ENCODE results near the gene SIGLEC12. TPM values are rescaled to one million over a fixed set of nuclear protein-coding genes. Genes with fewer than 3 reads are reported as not detected.
A peak's percentile ranks its signal among the peaks of the same experiment; 100 is the strongest.

The SIGLEC12 gene
- total RNA-seq, 1 experiment from 2014 or later: not detected

DNA sequence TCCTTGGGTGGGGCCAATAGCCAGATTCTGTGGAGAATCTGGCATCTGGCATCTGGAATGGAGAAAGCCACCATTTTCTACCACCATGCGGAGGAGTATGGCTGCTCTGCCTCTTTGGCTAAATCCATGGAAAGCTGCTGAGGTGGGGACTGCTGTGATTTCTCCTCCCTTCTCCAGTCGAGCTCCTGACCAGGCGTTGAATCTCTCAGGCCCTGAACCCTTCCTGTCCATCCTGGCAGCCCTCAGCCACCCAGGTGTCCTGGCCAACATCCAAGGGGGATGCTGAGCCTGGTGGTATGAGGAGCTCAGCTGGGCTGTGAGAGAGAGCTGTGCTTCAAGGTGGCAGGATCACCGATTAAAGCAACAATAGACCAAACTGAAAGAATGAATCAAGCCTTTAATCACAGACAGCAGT is 47.3 kb upstream of the SIGLEC12 start:
- Mint-ChIP-seq H3K36me3 (ENCODE audit: insufficient read depth, unreplicated experiment) (no peaks in the 10 kb centered on the region), H3K4me3 (ENCODE audit: unreplicated experiment) (no peak overlapping the region), H3K9me3 (ENCODE audit: unreplicated experiment) (no peaks in the 10 kb centered on the region), H3K27me3 (ENCODE audit: insufficient read depth, unreplicated experiment) (no peaks in the 10 kb centered on the region), H3K27ac (ENCODE audit: unreplicated experiment) (no peak overlapping the region), H3K4me1 (ENCODE audit: low read depth, unreplicated experiment) (peaks cover 29% of the 10 kb centered on the region)
- peaks cover 29% of the 10 kb centered on the region for H3K4me1 ChIP-seq
- no TSS peak for BruUV-seq (replicated peaks)
- no peaks in the 10 kb centered on the region for H3K27me3 ChIP-seq (replicated peaks; ENCODE audit: control insufficient read depth, insufficient read depth, low read length)
- no peaks in the 10 kb centered on the region for H3K36me3 ChIP-seq (ENCODE audit: control insufficient read depth, insufficient read depth, low read length)
- no peak overlapping the region for H3K4me3 ChIP-seq (ENCODE audit: low read depth, low read length)
- ChIA-PET CTCF (no interaction called here), POLR2A (no interaction called here)
- no peak for DNase-seq
- H3K9me3 ChIP-seq: peaks cover 5% of the 10 kb centered on the region; the same call in 1 of the 2 replicates
- intact Hi-C loops (cut with micrococcal nuclease; ENCODE audit: unreplicated experiment): no loop called here
- TF ChIP-seq, protein P1, sequence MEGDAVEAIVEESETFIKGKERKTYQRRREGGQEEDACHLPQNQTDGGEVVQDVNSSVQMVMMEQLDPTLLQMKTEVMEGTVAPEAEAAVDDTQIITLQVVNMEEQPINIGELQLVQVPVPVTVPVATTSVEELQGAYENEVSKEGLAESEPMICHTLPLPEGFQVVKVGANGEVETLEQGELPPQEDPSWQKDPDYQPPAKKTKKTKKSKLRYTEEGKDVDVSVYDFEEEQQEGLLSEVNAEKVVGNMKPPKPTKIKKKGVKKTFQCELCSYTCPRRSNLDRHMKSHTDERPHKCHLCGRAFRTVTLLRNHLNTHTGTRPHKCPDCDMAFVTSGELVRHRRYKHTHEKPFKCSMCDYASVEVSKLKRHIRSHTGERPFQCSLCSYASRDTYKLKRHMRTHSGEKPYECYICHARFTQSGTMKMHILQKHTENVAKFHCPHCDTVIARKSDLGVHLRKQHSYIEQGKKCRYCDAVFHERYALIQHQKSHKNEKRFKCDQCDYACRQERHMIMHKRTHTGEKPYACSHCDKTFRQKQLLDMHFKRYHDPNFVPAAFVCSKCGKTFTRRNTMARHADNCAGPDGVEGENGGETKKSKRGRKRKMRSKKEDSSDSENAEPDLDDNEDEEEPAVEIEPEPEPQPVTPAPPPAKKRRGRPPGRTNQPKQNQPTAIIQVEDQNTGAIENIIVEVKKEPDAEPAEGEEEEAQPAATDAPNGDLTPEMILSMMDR (IDR thresholded peaks at IDR 0.05; ENCODE audit: insufficient read depth in 1 of 2, low read depth in 1 of 2, low read length in 1 of 2, severe bottlenecking in 1 of 2, unreplicated experiment in 1 of 2): no peak

- ChIA-PET CTCF (no interaction called here), POLR2A (no interaction called here)
- Histone ChIP-seq H3K4me3 (ENCODE audit: low read depth, low read length) (no peak overlapping the region), H3K9me3 (no peaks in the 10 kb centered on the region), H3K36me3 (ENCODE audit: control insufficient read depth, insufficient read depth, low read length) (no peaks in the 10 kb centered on the region), H3K4me1 (peaks cover 29% of the 10 kb centered on the region), H3K27me3 (replicated peaks; ENCODE audit: control insufficient read depth, insufficient read depth, low read length) (no peaks in the 10 kb centered on the region)
- TF ChIP-seq, protein P1 (IDR thresholded peaks at IDR 0.05; ENCODE audit: insufficient read depth in 1 of 2, low read depth in 1 of 2, low read length in 1 of 2, severe bottlenecking in 1 of 2, unreplicated experiment in 1 of 2): no peak
- peak overlapping the region; percentile 54 for H3K27ac Mint-ChIP-seq (ENCODE audit: unreplicated experiment)
- no TSS peak for BruUV-seq (replicated peaks)
- H3K27me3 Mint-ChIP-seq (ENCODE audit: insufficient read depth, unreplicated experiment): no peaks in the 10 kb centered on the region
- DNase-seq: no peak
- no peaks in the 10 kb centered on the region for H3K9me3 Mint-ChIP-seq (ENCODE audit: unreplicated experiment)
- intact Hi-C loops (cut with micrococcal nuclease; ENCODE audit: unreplicated experiment): no loop called here
- peaks cover 29% of the 10 kb centered on the region for H3K4me1 Mint-ChIP-seq (ENCODE audit: low read depth, unreplicated experiment)
- H3K36me3 Mint-ChIP-seq (ENCODE audit: insufficient read depth, unreplicated experiment): no peaks in the 10 kb centered on the region
- no peak overlapping the region for H3K4me3 Mint-ChIP-seq (ENCODE audit: unreplicated experiment)
Measured at GRCh38 chr19:51548213-51548651, 46.6 kb upstream of the SIGLEC12 start.

DNA sequence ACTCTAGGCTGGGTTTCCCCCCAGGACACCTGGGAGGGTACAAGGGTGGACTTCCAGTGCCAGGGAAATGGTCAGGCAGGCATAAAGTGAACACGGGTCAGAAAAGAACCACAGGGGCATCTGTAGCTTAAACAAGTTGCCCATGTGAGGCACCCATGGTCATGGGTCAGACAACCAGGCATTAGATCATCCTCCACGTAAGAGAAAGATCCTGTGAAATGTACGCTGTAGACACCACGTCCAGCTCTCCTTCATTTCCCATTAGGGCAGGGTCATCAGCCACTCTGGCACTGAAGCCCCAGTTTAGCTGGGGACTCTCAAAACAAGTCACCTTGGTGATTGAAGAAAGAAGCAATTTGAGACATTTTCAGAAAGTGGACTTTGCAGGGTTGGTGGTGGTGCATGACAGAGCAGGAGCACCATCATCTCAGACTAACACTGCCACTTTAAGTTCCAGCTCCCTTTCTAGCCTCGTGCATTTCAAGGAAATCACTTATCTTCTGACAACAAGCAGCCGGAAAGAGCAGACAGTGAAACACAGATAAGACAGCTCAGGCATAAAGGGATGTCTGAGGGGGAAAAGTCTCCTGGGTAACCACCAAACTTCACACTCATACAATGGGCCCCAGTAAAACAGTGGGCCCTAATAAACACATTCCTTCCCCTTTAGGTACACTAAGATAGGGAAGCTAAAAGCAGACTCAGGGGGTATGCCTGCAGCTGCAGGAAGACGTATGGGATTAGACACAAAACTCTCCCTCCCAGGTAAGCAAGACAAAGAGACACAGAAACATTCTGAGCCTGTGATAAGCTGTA is 46.0 kb upstream of the SIGLEC12 start:
- H3K4me3 ChIP-seq (ENCODE audit: low read depth, low read length): no peak overlapping the region
- no peaks in the 10 kb centered on the region for H3K36me3 Mint-ChIP-seq (ENCODE audit: insufficient read depth, unreplicated experiment)
- H3K36me3 ChIP-seq (ENCODE audit: control insufficient read depth, insufficient read depth, low read length): no peaks in the 10 kb centered on the region
- H3K9me3 ChIP-seq: no peaks in the 10 kb centered on the region
- H3K27me3 Mint-ChIP-seq (ENCODE audit: insufficient read depth, unreplicated experiment): no peaks in the 10 kb centered on the region
- H3K27me3 ChIP-seq (replicated peaks; ENCODE audit: control insufficient read depth, insufficient read depth, low read length): no peaks in the 10 kb centered on the region
- BruUV-seq (replicated peaks): no TSS peak
- intact Hi-C loops (cut with micrococcal nuclease; ENCODE audit: unreplicated experiment): no loop called here
- H3K9me3 Mint-ChIP-seq (ENCODE audit: unreplicated experiment): no peaks in the 10 kb centered on the region
- peak; percentile 32 to 65 for DNase-seq
- peaks cover 29% of the 10 kb centered on the region for H3K4me1 Mint-ChIP-seq (ENCODE audit: low read depth, unreplicated experiment)
- H3K4me3 Mint-ChIP-seq (ENCODE audit: unreplicated experiment): no peak overlapping the region
- peak overlapping the region; percentile 54 for H3K27ac Mint-ChIP-seq (ENCODE audit: unreplicated experiment)
- TF ChIP-seq, protein P1 (IDR thresholded peaks at IDR 0.05; ENCODE audit: insufficient read depth in 1 of 2, low read depth in 1 of 2, low read length in 1 of 2, severe bottlenecking in 1 of 2, unreplicated experiment in 1 of 2): no peak
- ChIA-PET CTCF (interaction anchor here (0.7 kb wide), 1 partner anchor 109 kb away, joined by 3 read pairs; no protein-coding TSS in a partner anchor), POLR2A (no interaction called here)
- peaks cover 29% of the 10 kb centered on the region for H3K4me1 ChIP-seq

All from Caco-2 (cell line).